Erythroblast (primary cell): ENCODE results near the gene QPRT.
"Not testable (repeated sequence)": the region's sequence is repeated elsewhere in the genome, so short reads cannot be mapped to it uniquely, and the experiment has no call there.

Experiments used
- DNase-seq, 2 experiments: peaks; one replicate each; lab custom pipeline; 2025; lab: John Stamatoyannopoulos, UW
- GATA1 ChIP-seq: IDR thresholded peaks from 2 replicates; pipeline ENCODE4 v1.6.1; 2011; ENCODE audit warnings: low read depth, mild to moderate bottlenecking, control low read depth, low read length, moderate library complexity
- POLR2A ChIP-seq: IDR thresholded peaks from 2 replicates; pipeline ENCODE4 v1.6.1; 2011; ENCODE audit warnings: mild to moderate bottlenecking, low read length

QPRT gene

GRCh38 chr16:29678691-29679267, at the start of gene QPRT:
QPRT (plus strand) TSS chr16:29679180; CDS start chr16:29679198, 18 bp downstream.
- no peak for DNase-seq
- TF ChIP-seq POLR2A (no peak), GATA1 (no peak)

DNA sequence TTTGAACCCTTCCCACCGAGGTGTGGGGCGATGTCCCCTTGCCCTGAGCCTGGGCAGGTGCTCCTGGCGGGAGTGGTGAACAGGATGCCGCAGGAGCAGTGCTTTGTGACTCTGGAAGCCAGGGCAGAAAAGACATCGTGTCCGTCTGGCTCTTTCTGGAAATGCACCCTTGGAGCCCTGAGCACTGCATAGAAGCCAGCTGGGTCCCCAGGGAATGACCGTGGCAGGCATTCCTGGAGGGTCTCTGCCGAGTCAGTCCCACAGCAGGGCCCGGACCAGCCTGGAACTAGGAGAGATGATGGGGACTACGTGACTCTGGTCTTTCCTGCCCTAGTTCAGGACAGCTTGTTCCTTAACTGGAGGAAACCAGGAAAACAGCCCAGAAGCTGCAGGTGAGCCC, 49.7 kb upstream of the QPRT start:
- DNase-seq, result not testable (repeated sequence)

DNA sequence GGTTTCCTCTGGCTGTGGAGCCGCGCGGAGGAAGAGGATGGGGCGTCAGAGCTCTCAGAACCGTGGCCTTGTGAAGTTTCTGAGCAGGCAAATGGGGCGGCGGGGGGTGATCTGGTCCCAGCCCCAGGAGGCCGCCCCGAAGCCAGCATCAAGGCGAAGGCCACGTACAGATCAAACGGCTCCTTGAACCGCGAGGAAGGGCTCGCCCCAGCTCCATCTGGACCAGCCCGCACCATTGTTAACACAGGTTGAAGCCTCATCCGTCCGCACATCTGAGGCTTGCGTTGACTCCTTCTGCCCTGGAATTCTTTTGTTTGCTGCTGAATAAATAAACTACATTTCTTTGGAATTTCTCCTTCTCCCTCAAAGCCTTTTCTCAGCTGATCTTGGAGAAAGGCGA, 47.3 kb upstream of the QPRT start:
- not testable (repeated sequence) for DNase-seq

DNA sequence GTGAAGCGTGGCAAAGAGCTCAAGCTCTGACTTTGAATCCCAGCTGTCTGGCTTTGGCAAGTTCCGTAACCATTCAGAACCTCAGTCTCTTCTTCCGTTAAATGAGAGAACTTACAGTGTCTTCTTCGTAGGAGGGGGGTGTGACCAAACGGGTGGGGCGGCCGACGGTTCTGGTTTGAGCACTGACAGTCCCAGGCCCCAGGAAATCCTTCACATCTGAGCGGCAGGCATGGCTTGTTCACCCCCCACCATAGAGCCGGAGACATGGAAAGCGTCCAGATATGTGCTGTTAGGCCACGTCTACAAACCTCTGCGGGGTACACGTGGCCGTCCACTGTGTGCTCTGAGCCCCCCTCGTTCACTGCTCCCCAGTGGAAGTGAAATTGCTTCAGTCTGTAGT, 43.1 kb upstream of the QPRT start:
- DNase-seq, result not testable (repeated sequence)

GRCh38 chr16:29636368-29636767, 42.6 kb upstream of the QPRT start:
- DNase-seq, result not testable (repeated sequence)

- DNase-seq, result not testable (repeated sequence)
Observed at GRCh38 chr16:29638751-29639150, 40.2 kb upstream of the QPRT start.

GRCh38 chr16:29641561-29641960, 37.4 kb upstream of the QPRT start:
- TF ChIP-seq POLR2A (no peak), GATA1 (no peak)
- DNase-seq, result no peak

GRCh38 chr16:29643596-29643995, 35.4 kb upstream of the QPRT start:
- DNase-seq, result no peak
- TF ChIP-seq GATA1 (no peak), POLR2A (no peak)

DNA sequence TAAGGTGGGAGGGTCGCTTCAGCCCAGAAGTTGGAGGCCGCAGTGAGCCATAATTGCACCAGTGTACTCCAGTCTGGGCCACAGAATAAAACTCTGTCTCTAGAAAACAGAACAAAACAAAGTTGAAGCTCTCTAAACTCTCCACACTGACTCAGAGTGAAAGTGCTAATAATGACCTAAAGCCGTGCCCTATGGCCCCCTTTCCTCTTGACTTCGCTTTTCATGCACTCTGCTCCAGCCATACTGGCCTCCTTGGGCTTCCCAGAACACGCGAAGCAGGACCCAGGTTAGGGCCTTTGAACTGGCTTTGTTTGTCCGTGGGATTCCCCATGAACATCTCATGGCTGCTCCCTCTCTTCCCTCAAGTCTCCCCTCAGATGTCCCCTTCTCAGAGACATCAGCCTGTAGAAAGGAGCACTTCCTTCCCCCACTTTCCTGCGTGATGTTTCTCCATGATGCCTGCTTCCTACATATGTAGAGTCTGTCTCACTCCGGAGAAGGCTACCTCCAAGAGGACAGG, 34.6 kb upstream of the QPRT start:
- DNase-seq, result no peak
- TF ChIP-seq POLR2A (no peak), GATA1 (no peak)

GRCh38 chr16:29644973-29645693, 33.8 kb upstream of the QPRT start:
- no peak for DNase-seq
- TF ChIP-seq GATA1 (no peak), POLR2A (no peak)

DNA sequence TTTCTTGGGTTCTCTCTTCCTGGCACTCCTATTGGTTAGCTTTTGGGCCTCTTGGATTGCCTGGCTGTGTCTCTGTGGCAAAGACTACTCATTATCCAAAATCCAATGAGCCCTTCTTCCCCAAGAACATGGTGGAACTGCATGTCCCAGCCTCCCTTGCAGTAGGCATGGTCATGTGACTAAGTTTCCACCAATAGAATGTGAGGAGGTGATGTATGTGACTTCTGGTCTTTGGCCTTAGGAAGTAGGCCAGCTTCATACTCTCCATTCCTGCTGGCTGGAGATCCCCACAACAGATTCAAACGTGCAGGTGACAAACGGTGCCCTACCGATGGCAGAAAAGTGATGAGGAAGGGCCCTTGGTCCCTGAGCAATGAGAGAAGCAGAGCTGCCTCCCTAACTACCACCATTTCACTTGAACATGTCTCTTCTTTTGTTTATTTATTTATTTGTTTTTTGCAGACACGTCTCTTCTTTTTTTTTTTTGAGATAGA, 33.2 kb upstream of the QPRT start:
- DNase-seq, result no peak
- TF ChIP-seq GATA1, result no peak
- TF ChIP-seq POLR2A, result no peak

- DNase-seq, result no peak
- TF ChIP-seq POLR2A, result no peak
- no peak for TF ChIP-seq GATA1
Observed at GRCh38 chr16:29646947-29647346, 32.0 kb upstream of the QPRT start.

DNA sequence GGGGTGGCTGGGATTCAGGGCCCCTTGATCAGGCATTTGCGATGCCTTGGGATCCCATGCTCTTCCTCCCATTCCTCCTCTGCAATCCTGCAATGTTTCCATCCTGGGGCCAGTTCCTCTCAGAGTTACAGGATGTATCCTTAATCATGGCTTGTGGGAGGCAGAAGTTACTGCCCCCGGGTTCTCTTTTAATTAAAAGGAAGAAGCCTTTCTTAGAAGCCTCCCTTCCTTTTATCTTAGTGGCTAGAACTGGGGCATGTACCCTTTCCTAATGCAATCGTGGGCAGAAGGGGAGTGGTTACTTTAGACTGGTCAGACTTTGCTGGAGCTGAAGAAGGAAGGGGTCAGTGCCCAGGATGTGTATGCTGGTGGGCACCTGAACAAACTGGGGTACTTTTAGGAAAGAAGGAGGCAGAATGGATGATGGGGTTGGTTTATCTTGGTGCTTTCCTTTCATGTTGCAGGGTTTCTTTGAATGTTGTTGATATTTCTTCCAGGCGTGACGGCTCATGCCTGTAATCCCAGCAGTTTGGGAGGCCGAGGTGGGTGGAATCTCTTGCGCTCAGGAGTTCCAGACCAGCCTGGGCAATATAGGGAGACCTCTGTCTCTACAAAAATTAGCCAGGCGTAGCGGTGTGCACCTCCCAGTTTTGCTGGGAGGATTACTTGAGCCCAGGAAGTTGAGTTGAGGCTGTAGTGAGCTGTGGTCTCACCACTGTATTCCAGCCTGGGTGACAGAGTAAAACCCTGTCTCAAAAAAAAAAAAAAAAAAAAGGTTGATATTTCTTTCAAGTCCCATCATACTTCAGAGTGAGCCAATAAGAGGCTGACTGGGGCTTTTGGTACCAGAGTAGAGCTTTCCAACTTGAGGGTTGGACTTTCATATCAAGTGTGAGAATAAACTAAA, 29.1 kb upstream of the QPRT start:
- TF ChIP-seq GATA1 (no peak), POLR2A (no peak)
- no peak for DNase-seq

DNA sequence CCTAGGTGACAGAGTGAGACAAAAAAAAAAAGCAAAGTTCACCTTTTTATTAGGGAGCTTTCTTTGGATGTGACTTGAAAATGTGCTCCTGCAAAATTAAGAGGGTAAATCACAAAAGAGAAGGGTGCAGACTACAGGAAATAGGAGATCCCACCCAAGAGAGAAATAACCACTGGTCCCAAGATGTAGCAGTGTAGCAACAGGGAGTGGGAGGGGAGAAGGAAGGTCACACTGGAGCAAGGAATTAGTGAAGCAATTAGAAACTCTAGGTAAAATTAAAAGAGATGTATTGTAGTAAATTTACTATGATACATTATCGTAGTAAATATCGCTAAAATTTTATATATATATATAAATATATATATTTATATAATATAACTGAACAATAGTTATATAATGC, 28.2 kb upstream of the QPRT start:
- no peak for TF ChIP-seq GATA1
- TF ChIP-seq POLR2A, result no peak
- DNase-seq, result no peak

DNA sequence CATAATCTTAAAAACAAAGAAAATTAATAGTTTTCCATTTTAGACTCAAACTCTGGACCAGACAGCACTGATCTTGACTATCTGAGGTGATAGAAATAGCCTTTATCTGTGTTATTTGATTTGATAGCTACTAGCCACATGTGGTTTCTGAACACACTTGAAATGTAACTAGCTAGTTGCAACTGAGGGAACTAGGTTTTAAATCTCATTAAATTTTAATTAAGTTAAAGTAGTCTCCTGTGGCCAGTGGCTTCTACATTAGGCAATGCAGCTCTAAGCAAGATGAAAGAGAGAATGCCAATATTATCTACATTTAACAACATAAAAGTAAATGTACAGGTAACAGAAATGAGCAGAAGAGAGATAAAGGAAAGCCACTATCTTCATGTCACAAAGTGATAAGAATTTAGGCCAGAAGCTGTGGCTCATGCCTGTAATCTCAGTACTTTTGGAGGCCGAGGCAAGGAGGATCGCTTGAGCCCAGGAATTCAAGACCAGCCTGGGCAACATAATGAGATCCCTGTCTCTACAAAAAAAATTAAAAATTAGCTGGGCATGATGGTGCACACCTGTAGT, 27.1 kb upstream of the QPRT start:
- DNase-seq, result no peak
- TF ChIP-seq POLR2A, result no peak
- TF ChIP-seq GATA1, result no peak
